Measurements from ENCODE around the gene MCTP1. TPM values are rescaled to one million over a fixed set of nuclear protein-coding genes. Genes with fewer than 3 reads are reported as not detected.
A peak's percentile ranks its signal among the peaks of the same experiment; 100 is the strongest.

MCTP1 gene
- polyA plus RNA-seq (2013, experiment 1 of 2), result 16.0 TPM
- 16.3 TPM for polyA plus RNA-seq (2013, experiment 2 of 2)

- H3K4me1 ChIP-seq (ENCODE audit: control insufficient read depth, insufficient read depth, low read depth, low read length), result peaks cover 20% of the 10 kb centered on the region
- H3K4me2 ChIP-seq (ENCODE audit: low read length, poor library complexity, severe bottlenecking), result peak within 1 kb of the TSS; percentile 98
- no peaks in the 10 kb centered on the region for H3K9me3 ChIP-seq (ENCODE audit: control insufficient read depth, low read length)
- no peak within 1 kb of the TSS for H3K9ac ChIP-seq (ENCODE audit: low read length)
- H4K8ac ChIP-seq (ENCODE audit: low read length), result no peak within 1 kb of the TSS
- H3K4ac ChIP-seq (ENCODE audit: low read depth in 1 of 2, low read length in 2 of 2), result no peak within 1 kb of the TSS
- peaks cover 30 to 78% of the 10 kb centered on the region in 2 experiments for H3K27me3 ChIP-seq (ENCODE audit: control insufficient read depth in 1 of 2, insufficient read depth in 1 of 2, low read length in 2 of 2)
- H2BK120ac ChIP-seq (ENCODE audit: low read depth, low read length), result no peak within 1 kb of the TSS
- DNase-seq, result peak; percentile 19
- H2AK5ac ChIP-seq (ENCODE audit: low read length, severe bottlenecking), result no peak within 1 kb of the TSS
- no peaks in the 10 kb centered on the region for H3K36me3 ChIP-seq (ENCODE audit: control insufficient read depth in 1 of 2, insufficient read depth in 2 of 2, low read depth in 1 of 2, low read length in 2 of 2)
- no peak within 1 kb of the TSS for H3K14ac ChIP-seq (ENCODE audit: low read length in 2 of 2)
- H2BK5ac ChIP-seq (ENCODE audit: low read depth, low read length, poor library complexity, severe bottlenecking), result no peak within 1 kb of the TSS
- H3K23ac ChIP-seq (ENCODE audit: low read length in 2 of 2), result peak within 1 kb of the TSS in 1 of 2 experiments; percentile 46
- peak within 1 kb of the TSS; percentile 68 to 75 for H3K4me3 ChIP-seq (ENCODE audit: insufficient read depth in 1 of 2, low read depth in 1 of 2, low read length in 2 of 2)
- no peak within 1 kb of the TSS for H3K27ac ChIP-seq (ENCODE audit: low read length, poor library complexity, severe bottlenecking)
- no peaks in the 10 kb centered on the region for H3K79me1 ChIP-seq (replicated peaks; ENCODE audit: low read length, poor library complexity, severe bottlenecking)
- peak within 1 kb of the TSS; percentile 92 for H2AFZ ChIP-seq (ENCODE audit: low read depth, low read length)
- no peak within 1 kb of the TSS for H2BK15ac ChIP-seq (ENCODE audit: low read depth, poor library complexity, severe bottlenecking)
- peak within 1 kb of the TSS in 1 of 2 experiments; percentile 38 for H3K18ac ChIP-seq (ENCODE audit: low read depth in 1 of 2, low read length in 2 of 2)
- H4K91ac ChIP-seq (ENCODE audit: low read length), result no peak within 1 kb of the TSS
- H2BK12ac ChIP-seq (ENCODE audit: low read length in 2 of 2), result no peak within 1 kb of the TSS
- under 1% methylated on average over 57 of the region's 83 CpGs for WGBS
These were observed at the start of gene MCTP1 for GRCh38 chr5:95284572-95285408. MCTP1 (minus strand) TSS chr5:95285094.

GRCh38 chr5:95332158-95332557 lies 47.3 kb upstream of the MCTP1 start:
- Histone ChIP-seq H2AK5ac (ENCODE audit: low read length, severe bottlenecking) (no peak overlapping the region), H3K36me3 (ENCODE audit: control insufficient read depth in 1 of 2, insufficient read depth in 2 of 2, low read depth in 1 of 2, low read length in 2 of 2) (no peaks in the 10 kb centered on the region), H3K23ac (ENCODE audit: low read length in 2 of 2) (no peak overlapping the region), H4K91ac (ENCODE audit: low read length) (no peak overlapping the region), H2BK120ac (ENCODE audit: low read depth, low read length) (no peak overlapping the region), H4K8ac (ENCODE audit: low read length) (no peak overlapping the region), H3K4me1 (ENCODE audit: control insufficient read depth, insufficient read depth, low read depth, low read length) (no peaks in the 10 kb centered on the region), H3K4me3 (ENCODE audit: insufficient read depth in 1 of 2, low read depth in 1 of 2, low read length in 2 of 2) (no peak overlapping the region), H3K14ac (ENCODE audit: low read length in 2 of 2) (no peak overlapping the region), H2BK15ac (ENCODE audit: low read depth, poor library complexity, severe bottlenecking) (no peak overlapping the region), H3K9me3 (ENCODE audit: control insufficient read depth, low read length) (no peaks in the 10 kb centered on the region), H3K79me1 (replicated peaks; ENCODE audit: low read length, poor library complexity, severe bottlenecking) (no peaks in the 10 kb centered on the region), H3K4ac (ENCODE audit: low read depth in 1 of 2, low read length in 2 of 2) (no peak overlapping the region), H2BK5ac (ENCODE audit: low read depth, low read length, poor library complexity, severe bottlenecking) (no peak overlapping the region), H3K18ac (ENCODE audit: low read depth in 1 of 2, low read length in 2 of 2) (no peak overlapping the region), H3K4me2 (ENCODE audit: low read length, poor library complexity, severe bottlenecking) (no peak overlapping the region), H3K27ac (ENCODE audit: low read length, poor library complexity, severe bottlenecking) (no peak overlapping the region), H3K9ac (ENCODE audit: low read length) (no peak overlapping the region), H2BK12ac (ENCODE audit: low read length in 2 of 2) (no peak overlapping the region), H3K27me3 (ENCODE audit: control insufficient read depth in 1 of 2, insufficient read depth in 1 of 2, low read length in 2 of 2) (no peaks in the 10 kb centered on the region), H2AFZ (ENCODE audit: low read depth, low read length) (no peak overlapping the region)
- no peak for DNase-seq
- 87% methylated on average over 3 of the region's 3 CpGs for WGBS

- Histone ChIP-seq H2BK12ac (ENCODE audit: low read length in 2 of 2) (no peak overlapping the region), H2BK120ac (ENCODE audit: low read depth, low read length) (no peak overlapping the region), H3K4me3 (ENCODE audit: insufficient read depth in 1 of 2, low read depth in 1 of 2, low read length in 2 of 2) (no peak overlapping the region), H3K4ac (ENCODE audit: low read depth in 1 of 2, low read length in 2 of 2) (no peak overlapping the region), H3K27me3 (ENCODE audit: control insufficient read depth in 1 of 2, insufficient read depth in 1 of 2, low read length in 2 of 2) (no peaks in the 10 kb centered on the region), H3K23ac (ENCODE audit: low read length in 2 of 2) (no peak overlapping the region), H4K8ac (ENCODE audit: low read length) (no peak overlapping the region), H2BK15ac (ENCODE audit: low read depth, poor library complexity, severe bottlenecking) (no peak overlapping the region), H3K4me2 (ENCODE audit: low read length, poor library complexity, severe bottlenecking) (no peak overlapping the region), H3K18ac (ENCODE audit: low read depth in 1 of 2, low read length in 2 of 2) (no peak overlapping the region), H3K27ac (ENCODE audit: low read length, poor library complexity, severe bottlenecking) (no peak overlapping the region), H3K79me1 (replicated peaks; ENCODE audit: low read length, poor library complexity, severe bottlenecking) (no peaks in the 10 kb centered on the region), H3K36me3 (ENCODE audit: control insufficient read depth in 1 of 2, insufficient read depth in 2 of 2, low read depth in 1 of 2, low read length in 2 of 2) (no peaks in the 10 kb centered on the region), H2AFZ (ENCODE audit: low read depth, low read length) (no peak overlapping the region), H3K9me3 (ENCODE audit: control insufficient read depth, low read length) (no peaks in the 10 kb centered on the region), H2BK5ac (ENCODE audit: low read depth, low read length, poor library complexity, severe bottlenecking) (no peak overlapping the region), H4K91ac (ENCODE audit: low read length) (no peak overlapping the region), H3K14ac (ENCODE audit: low read length in 2 of 2) (no peak overlapping the region), H3K9ac (ENCODE audit: low read length) (no peak overlapping the region), H3K4me1 (ENCODE audit: control insufficient read depth, insufficient read depth, low read depth, low read length) (no peaks in the 10 kb centered on the region), H2AK5ac (ENCODE audit: low read length, severe bottlenecking) (no peak overlapping the region)
- WGBS, result 50% methylated on average over 3 of the region's 3 CpGs
- no peak for DNase-seq
These were observed 46.5 kb upstream of the MCTP1 start for GRCh38 chr5:95331358-95331757.

GRCh38 chr5:95327211-95327610 lies 42.3 kb upstream of the MCTP1 start:
- Histone ChIP-seq H2BK120ac (ENCODE audit: low read depth, low read length) (no peak overlapping the region), H2AFZ (ENCODE audit: low read depth, low read length) (no peak overlapping the region), H2BK12ac (ENCODE audit: low read length in 2 of 2) (no peak overlapping the region), H3K4ac (ENCODE audit: low read depth in 1 of 2, low read length in 2 of 2) (no peak overlapping the region), H2AK5ac (ENCODE audit: low read length, severe bottlenecking) (no peak overlapping the region), H4K8ac (ENCODE audit: low read length) (no peak overlapping the region), H3K27ac (ENCODE audit: low read length, poor library complexity, severe bottlenecking) (no peak overlapping the region), H3K27me3 (ENCODE audit: control insufficient read depth in 1 of 2, insufficient read depth in 1 of 2, low read length in 2 of 2) (no peaks in the 10 kb centered on the region), H2BK15ac (ENCODE audit: low read depth, poor library complexity, severe bottlenecking) (no peak overlapping the region), H3K9me3 (ENCODE audit: control insufficient read depth, low read length) (no peaks in the 10 kb centered on the region), H3K36me3 (ENCODE audit: control insufficient read depth in 1 of 2, insufficient read depth in 2 of 2, low read depth in 1 of 2, low read length in 2 of 2) (no peaks in the 10 kb centered on the region), H3K18ac (ENCODE audit: low read depth in 1 of 2, low read length in 2 of 2) (no peak overlapping the region), H3K4me2 (ENCODE audit: low read length, poor library complexity, severe bottlenecking) (no peak overlapping the region), H2BK5ac (ENCODE audit: low read depth, low read length, poor library complexity, severe bottlenecking) (no peak overlapping the region), H3K4me1 (ENCODE audit: control insufficient read depth, insufficient read depth, low read depth, low read length) (no peaks in the 10 kb centered on the region), H4K91ac (ENCODE audit: low read length) (no peak overlapping the region), H3K14ac (ENCODE audit: low read length in 2 of 2) (no peak overlapping the region), H3K23ac (ENCODE audit: low read length in 2 of 2) (no peak overlapping the region), H3K79me1 (replicated peaks; ENCODE audit: low read length, poor library complexity, severe bottlenecking) (no peaks in the 10 kb centered on the region), H3K9ac (ENCODE audit: low read length) (no peak overlapping the region), H3K4me3 (ENCODE audit: insufficient read depth in 1 of 2, low read depth in 1 of 2, low read length in 2 of 2) (no peak overlapping the region)
- no peak for DNase-seq
- 66% methylated on average over 6 of the region's 6 CpGs for WGBS

Data from mesenchymal stem cell (in vitro differentiated cells and primary cell).